HG03354 (cell line): ENCODE data around the gene SDHD.
"Not testable (repeated sequence)": the region's sequence is repeated elsewhere in the genome, so short reads cannot be mapped to it uniquely, and the experiment has no call there.

Experiments
- ATAC-seq: cut with Tn5 transposase; IDR thresholded peaks from one replicate; pipeline ENCODE4 v1.9.1; 2021; ENCODE audit warnings: mild to moderate bottlenecking; ENCODE audit not compliant: unreplicated experiment, poor library complexity, severe bottlenecking

Gene SDHD

GRCh38 chr11:112086422-112087191 lies at the start of gene SDHD, which contains the start of gene TIMM8B:
SDHD (plus strand) TSS chr11:112086873; CDS start chr11:112086908, 35 bp downstream.
TIMM8B (minus strand) TSS chr11:112086756; CDS start chr11:112086723, 33 bp downstream.
- peak; percentile 93 for ATAC-seq

GRCh38 chr11:112037527-112037926 lies 49.1 kb upstream of the SDHD start:
- ATAC-seq: no peak

GRCh38 chr11:112042161-112042960 lies 44.3 kb upstream of the SDHD start:
- no peak for ATAC-seq

- no peak for ATAC-seq
Measured at GRCh38 chr11:112042961-112043304, 43.7 kb upstream of the SDHD start.

- no peak for ATAC-seq
Measured at GRCh38 chr11:112044961-112045360, 41.7 kb upstream of the SDHD start.

GRCh38 chr11:112046647-112047046 lies 40.0 kb upstream of the SDHD start:
- ATAC-seq: not testable (repeated sequence)

GRCh38 chr11:112048256-112048655 lies 38.4 kb upstream of the SDHD start:
- not testable (repeated sequence) for ATAC-seq

GRCh38 chr11:112049777-112050176 lies 36.9 kb upstream of the SDHD start:
- ATAC-seq: no peak

GRCh38 chr11:112050721-112051120 lies 36.0 kb upstream of the SDHD start:
- ATAC-seq: peak; percentile 84

- ATAC-seq: peak; percentile 51
Measured at GRCh38 chr11:112051768-112052167, 34.9 kb upstream of the SDHD start.

GRCh38 chr11:112057170-112057569 lies 29.5 kb upstream of the SDHD start:
- no peak for ATAC-seq

GRCh38 chr11:112058103-112058502 lies 28.6 kb upstream of the SDHD start:
- no peak for ATAC-seq

- no peak for ATAC-seq
Measured at GRCh38 chr11:112062923-112063322, 23.8 kb upstream of the SDHD start.

GRCh38 chr11:112073941-112074811 lies 12.5 kb upstream of the SDHD start, which contains the start of the genes NKAPD1 and PIH1D2:
NKAPD1 (plus strand) TSS chr11:112074299; CDS start chr11:112075575, 1,276 bp downstream.
PIH1D2 (minus strand) TSS chr11:112074017; CDS start chr11:112073174, 843 bp downstream.
- ATAC-seq: peak; percentile 92

GRCh38 chr11:112082729-112083128 lies 3.9 kb upstream of the SDHD start:
- ATAC-seq: no peak

GRCh38 chr11:112085822-112086421 lies 751 bp upstream of the SDHD start:
- peak; percentile 36 for ATAC-seq

GRCh38 chr11:112087212-112087611 lies 539 bp downstream of the SDHD start:
- ATAC-seq: peak; percentile 2

GRCh38 chr11:112095302-112095701 lies 8.6 kb downstream of the SDHD start:
- ATAC-seq: not testable (repeated sequence)

- no peak for ATAC-seq
Measured at GRCh38 chr11:112096194-112096593, 9.5 kb downstream of the SDHD start.
